Osteoblast (primary cell): ENCODE data around the gene DLG1. TPM values are rescaled to one million over a fixed set of nuclear protein-coding genes. Genes with fewer than 3 reads are reported as not detected.

ENCODE experiments used
- DNase-seq: peaks from one replicate; pipeline ENCODE4 v3.0.0; 2011; ENCODE audit warnings: low spot score, mixed read lengths; ENCODE audit not compliant: insufficient read length; ENCODE audit errors: missing footprints
- H2AFZ ChIP-seq: 2 replicates; pipeline ENCODE4 v1.6.0; 2011; ENCODE audit warnings: mild to moderate bottlenecking, low read length
- H3K27ac ChIP-seq: 2 replicates; pipeline ENCODE4 v1.5.1; 2011; ENCODE audit warnings: mild to moderate bottlenecking, low read depth, low read length, moderate library complexity
- H3K27me3 ChIP-seq: 2 replicates; pipeline ENCODE4 v1.6.0; 2012; ENCODE audit warnings: mild to moderate bottlenecking, control low read depth, inconsistent platforms, low read length, moderate library complexity; ENCODE audit not compliant: insufficient read depth
- H3K36me3 ChIP-seq: 2 replicates; pipeline ENCODE4 v1.5.1; 2011; ENCODE audit warnings: mild to moderate bottlenecking, low read length, control low read depth, moderate library complexity; ENCODE audit not compliant: insufficient read depth
- H3K4me1 ChIP-seq: 2 replicates; pipeline ENCODE4 v1.5.1; 2011; ENCODE audit warnings: mild to moderate bottlenecking, low read length, control low read depth, moderate library complexity; ENCODE audit not compliant: insufficient read depth
- H3K4me2 ChIP-seq: 2 replicates; pipeline ENCODE4 v1.6.0; 2011; ENCODE audit warnings: mild to moderate bottlenecking, low read length; ENCODE audit not compliant: insufficient read depth
- H3K4me3 ChIP-seq: fragments of 200-600 bp; sonication (generic); 3 replicates; pipeline ENCODE4 v1.5.1; 2012; ENCODE audit warnings: mild to moderate bottlenecking, low read length, inconsistent platforms; ENCODE audit not compliant: insufficient read depth
- H3K79me2 ChIP-seq: 2 replicates; pipeline ENCODE4 v1.6.0; 2012; ENCODE audit warnings: mild to moderate bottlenecking, low read length, control low read depth, inconsistent platforms; ENCODE audit not compliant: insufficient read depth
- H3K9me3 ChIP-seq: 2 replicates; pipeline ENCODE4 v1.5.1; 2011; ENCODE audit warnings: low read depth, low read length, control low read depth
- H4K20me1 ChIP-seq: 2 replicates; pipeline ENCODE4 v1.6.0; 2012; ENCODE audit warnings: mild to moderate bottlenecking, low read length, control low read depth; ENCODE audit not compliant: insufficient read depth
- total RNA-seq: library from RNA; depleted of rRNA; stranded (reverse); fragments of >200 nt; gene quantifications from 2 replicates; pipeline ENCODE4 v1.2.3, GENCODE V29; 2012
- TF ChIP-seq, protein P1 (sequence below): IDR thresholded peaks from 2 replicates; pipeline ENCODE4 v1.5.1; 2011; ENCODE audit warnings: mild to moderate bottlenecking, low read depth, low read length, moderate library complexity; ENCODE audit errors: extremely low read depth

The DLG1 gene
- total RNA-seq, 1 donor = 79.3 TPM

DNA sequence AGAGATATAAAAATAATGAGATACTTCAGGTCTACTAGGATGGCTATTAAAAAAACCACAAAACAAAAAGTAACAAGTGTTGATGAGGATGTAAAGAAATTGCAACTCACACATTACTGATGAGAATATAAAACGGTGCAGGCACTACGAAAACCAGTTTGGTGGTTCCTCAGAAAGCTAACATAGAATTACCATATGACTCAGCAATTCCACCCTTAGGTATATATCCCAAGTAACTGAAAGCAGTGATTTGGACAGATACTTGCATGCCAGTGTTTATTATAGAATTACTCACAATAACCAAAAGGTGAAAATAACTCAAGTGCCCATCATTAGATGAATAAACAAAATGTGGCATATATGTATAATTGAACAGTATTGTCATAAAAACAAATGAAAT is 181.3 kb downstream of the DLG1 start:
- no peaks in the 10 kb centered on the region for H3K4me1 ChIP-seq
- no peak for DNase-seq
- H4K20me1 ChIP-seq = no peaks in the 10 kb centered on the region
- peaks cover 20% of the 10 kb centered on the region for H3K36me3 ChIP-seq
- TF ChIP-seq, protein P1, sequence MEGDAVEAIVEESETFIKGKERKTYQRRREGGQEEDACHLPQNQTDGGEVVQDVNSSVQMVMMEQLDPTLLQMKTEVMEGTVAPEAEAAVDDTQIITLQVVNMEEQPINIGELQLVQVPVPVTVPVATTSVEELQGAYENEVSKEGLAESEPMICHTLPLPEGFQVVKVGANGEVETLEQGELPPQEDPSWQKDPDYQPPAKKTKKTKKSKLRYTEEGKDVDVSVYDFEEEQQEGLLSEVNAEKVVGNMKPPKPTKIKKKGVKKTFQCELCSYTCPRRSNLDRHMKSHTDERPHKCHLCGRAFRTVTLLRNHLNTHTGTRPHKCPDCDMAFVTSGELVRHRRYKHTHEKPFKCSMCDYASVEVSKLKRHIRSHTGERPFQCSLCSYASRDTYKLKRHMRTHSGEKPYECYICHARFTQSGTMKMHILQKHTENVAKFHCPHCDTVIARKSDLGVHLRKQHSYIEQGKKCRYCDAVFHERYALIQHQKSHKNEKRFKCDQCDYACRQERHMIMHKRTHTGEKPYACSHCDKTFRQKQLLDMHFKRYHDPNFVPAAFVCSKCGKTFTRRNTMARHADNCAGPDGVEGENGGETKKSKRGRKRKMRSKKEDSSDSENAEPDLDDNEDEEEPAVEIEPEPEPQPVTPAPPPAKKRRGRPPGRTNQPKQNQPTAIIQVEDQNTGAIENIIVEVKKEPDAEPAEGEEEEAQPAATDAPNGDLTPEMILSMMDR = no peak
- H2AFZ ChIP-seq = no peak overlapping the region
- no peak overlapping the region for H3K4me2 ChIP-seq
- peak overlapping the region; percentile 4 for H3K27ac ChIP-seq
- H3K4me3 ChIP-seq = no peak overlapping the region
- no peaks in the 10 kb centered on the region for H3K27me3 ChIP-seq
- no peaks in the 10 kb centered on the region for H3K9me3 ChIP-seq
- H3K79me2 ChIP-seq = peaks cover 19% of the 10 kb centered on the region

DNA sequence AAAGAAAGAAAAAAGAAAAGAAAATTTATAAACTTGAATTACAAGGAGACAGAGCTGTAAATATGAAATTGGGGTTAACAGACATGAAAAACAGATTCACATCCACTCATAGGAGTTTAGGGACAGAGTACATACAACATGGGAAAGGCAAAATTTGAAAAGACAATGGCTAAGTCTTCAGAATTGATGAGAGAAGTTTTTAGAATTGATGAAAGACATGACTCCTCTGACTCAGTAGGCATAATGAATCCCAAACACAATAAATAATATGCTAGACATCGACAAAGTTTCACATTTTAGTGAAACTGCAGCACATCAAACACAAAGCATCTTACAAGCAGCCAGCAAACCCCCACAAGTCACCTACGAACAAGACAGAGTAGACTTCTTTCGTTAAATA is 184.4 kb downstream of the DLG1 start:
- no peak for DNase-seq
- Histone ChIP-seq H3K79me2 (peaks cover 10% of the 10 kb centered on the region), H2AFZ (no peak overlapping the region), H3K36me3 (peaks cover 26% of the 10 kb centered on the region), H3K4me3 (no peak overlapping the region), H3K4me1 (no peaks in the 10 kb centered on the region), H4K20me1 (no peaks in the 10 kb centered on the region), H3K4me2 (no peak overlapping the region), H3K27ac (no peak overlapping the region), H3K9me3 (no peaks in the 10 kb centered on the region), H3K27me3 (no peaks in the 10 kb centered on the region)
- TF ChIP-seq, protein P1 = no peak

DNA sequence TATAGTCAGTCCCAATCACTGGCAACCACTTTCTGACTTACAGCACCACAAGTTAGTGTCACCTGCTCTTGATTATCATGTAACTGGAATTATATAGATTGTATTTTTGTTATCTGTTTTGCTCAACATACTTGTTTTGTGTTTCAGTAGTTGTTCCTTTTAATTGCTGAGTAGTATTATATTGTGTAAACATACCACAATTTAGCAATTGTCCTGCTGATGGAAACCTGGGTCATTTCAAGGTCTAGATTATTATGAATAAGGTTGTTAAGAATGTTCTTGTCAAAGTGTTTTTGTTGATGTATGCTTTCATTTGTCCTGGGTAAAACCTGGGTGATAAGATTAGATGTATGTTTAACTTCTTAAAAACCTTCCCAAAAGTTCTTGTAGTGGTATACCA is 186.7 kb downstream of the DLG1 start:
- Histone ChIP-seq H3K27ac (no peak overlapping the region), H3K79me2 (peaks cover 12% of the 10 kb centered on the region), H3K27me3 (no peaks in the 10 kb centered on the region), H3K9me3 (no peaks in the 10 kb centered on the region), H2AFZ (no peak overlapping the region), H3K4me2 (no peak overlapping the region), H4K20me1 (no peaks in the 10 kb centered on the region), H3K36me3 (peaks cover 28% of the 10 kb centered on the region), H3K4me1 (no peaks in the 10 kb centered on the region), H3K4me3 (no peak overlapping the region)
- TF ChIP-seq, protein P1 = no peak
- DNase-seq = no peak

DNA sequence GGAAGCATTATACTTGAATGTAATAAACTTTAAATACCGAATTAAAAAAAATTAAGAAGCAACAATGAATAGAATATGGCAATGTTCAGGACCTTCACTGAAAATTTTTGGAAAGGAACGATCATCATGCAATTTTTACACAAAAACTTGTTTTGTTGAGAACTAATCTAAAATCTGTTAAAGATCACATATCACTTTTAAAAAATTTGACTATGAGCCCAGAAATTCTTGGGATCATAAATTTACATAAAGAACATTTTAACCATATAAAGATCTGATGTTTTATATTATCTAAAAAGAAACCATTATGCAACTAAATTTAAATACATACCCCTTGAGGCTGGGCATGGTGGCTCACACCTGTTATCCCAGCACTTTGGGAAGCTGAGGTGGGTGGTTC is 192.6 kb downstream of the DLG1 start:
- Histone ChIP-seq H3K36me3 (peaks cover 9% of the 10 kb centered on the region), H3K27ac (no peak overlapping the region)

More for the DNA sequence above, 192.6 kb downstream of the DLG1 start:
- TF ChIP-seq, protein P1 = no peak
- DNase-seq = no peak
- Histone ChIP-seq H3K4me1 (peaks cover 27% of the 10 kb centered on the region), H2AFZ (no peak overlapping the region), H3K27me3 (no peaks in the 10 kb centered on the region), H3K4me2 (no peak overlapping the region), H3K9me3 (no peaks in the 10 kb centered on the region), H4K20me1 (peaks cover 8% of the 10 kb centered on the region), H3K4me3 (no peak overlapping the region), H3K79me2 (peaks cover 8% of the 10 kb centered on the region)
